HEK293 (cell line): ENCODE data around the gene KDM3B.

Experiments used
- ZNF266 ChIP-seq: fragments of 450-650 bp; formaldehyde crosslinking; IDR thresholded peaks from 2 replicates; pipeline ENCODE4 v1.5.1; 2016; ENCODE audit warnings: missing biosample characterization, missing genetic modification characterization, low read depth
- ZNF292 ChIP-seq: fragments of 450-650 bp; formaldehyde crosslinking; IDR thresholded peaks from 2 replicates; pipeline ENCODE4 v1.5.1; 2016; ENCODE audit warnings: low read depth, missing biosample characterization, missing genetic modification characterization, borderline replicate concordance
- ZNF335 ChIP-seq: fragments of 450-650 bp; formaldehyde crosslinking; conservative IDR thresholded peaks from 2 replicates; pipeline ENCODE4 v1.5.1; 2016; ENCODE audit warnings: missing biosample characterization, missing genetic modification characterization
- ZNF560 ChIP-seq: fragments of 450-650 bp; formaldehyde crosslinking; IDR thresholded peaks from 2 replicates; pipeline ENCODE4 v1.5.1; 2017; ENCODE audit warnings: missing biosample characterization, missing genetic modification characterization, borderline replicate concordance
- ZNF571 ChIP-seq: fragments of 450-650 bp; formaldehyde crosslinking; IDR thresholded peaks from 2 replicates; pipeline ENCODE4 v1.5.0; 2017; ENCODE audit warnings: missing biosample characterization, missing genetic modification characterization
- TF ChIP-seq, protein P1 (sequence below): fragments of 450-650 bp; formaldehyde crosslinking; IDR thresholded peaks from 2 replicates; pipeline ENCODE4 v1.5.1; 2016; ENCODE audit warnings: missing biosample characterization, missing genetic modification characterization
- TF ChIP-seq, protein P2 (sequence below): fragments of 450-650 bp; formaldehyde crosslinking; IDR thresholded peaks from 2 replicates; pipeline ENCODE4; 2016; ENCODE audit warnings: missing biosample characterization, missing genetic modification characterization

DNA sequence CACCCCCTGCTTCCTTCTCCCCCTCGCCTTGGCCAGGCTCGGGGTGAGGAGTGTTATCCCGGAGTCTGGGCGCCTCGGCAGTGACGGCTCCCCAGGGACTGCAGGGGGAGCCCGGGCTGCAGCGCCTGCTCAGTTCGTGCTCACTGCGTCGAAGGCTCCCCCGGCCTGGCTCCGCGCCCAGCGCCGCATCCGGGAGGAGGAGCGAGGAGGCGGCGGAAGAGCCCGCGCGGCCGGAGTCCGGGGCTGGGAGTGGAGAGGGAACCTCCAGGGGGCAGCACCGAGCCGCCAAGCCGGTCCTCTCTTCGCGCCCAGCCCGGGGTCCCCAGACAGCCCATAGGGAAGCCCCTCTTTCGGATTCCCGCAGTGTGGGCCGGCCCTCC, 111.5 kb downstream of the KDM3B start:
- TF ChIP-seq ZNF335 (no peak), ZNF292 (tag by site-specific recombination) (no peak), ZNF266 (tag by site-specific recombination) (no peak), ZNF571 (tag by site-specific recombination) (no peak), ZNF560 (tag by site-specific recombination) (no peak)
- TF ChIP-seq, protein P1, sequence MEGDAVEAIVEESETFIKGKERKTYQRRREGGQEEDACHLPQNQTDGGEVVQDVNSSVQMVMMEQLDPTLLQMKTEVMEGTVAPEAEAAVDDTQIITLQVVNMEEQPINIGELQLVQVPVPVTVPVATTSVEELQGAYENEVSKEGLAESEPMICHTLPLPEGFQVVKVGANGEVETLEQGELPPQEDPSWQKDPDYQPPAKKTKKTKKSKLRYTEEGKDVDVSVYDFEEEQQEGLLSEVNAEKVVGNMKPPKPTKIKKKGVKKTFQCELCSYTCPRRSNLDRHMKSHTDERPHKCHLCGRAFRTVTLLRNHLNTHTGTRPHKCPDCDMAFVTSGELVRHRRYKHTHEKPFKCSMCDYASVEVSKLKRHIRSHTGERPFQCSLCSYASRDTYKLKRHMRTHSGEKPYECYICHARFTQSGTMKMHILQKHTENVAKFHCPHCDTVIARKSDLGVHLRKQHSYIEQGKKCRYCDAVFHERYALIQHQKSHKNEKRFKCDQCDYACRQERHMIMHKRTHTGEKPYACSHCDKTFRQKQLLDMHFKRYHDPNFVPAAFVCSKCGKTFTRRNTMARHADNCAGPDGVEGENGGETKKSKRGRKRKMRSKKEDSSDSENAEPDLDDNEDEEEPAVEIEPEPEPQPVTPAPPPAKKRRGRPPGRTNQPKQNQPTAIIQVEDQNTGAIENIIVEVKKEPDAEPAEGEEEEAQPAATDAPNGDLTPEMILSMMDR (tag by site-specific recombination) = peak; percentile 97
- TF ChIP-seq, protein P2, sequence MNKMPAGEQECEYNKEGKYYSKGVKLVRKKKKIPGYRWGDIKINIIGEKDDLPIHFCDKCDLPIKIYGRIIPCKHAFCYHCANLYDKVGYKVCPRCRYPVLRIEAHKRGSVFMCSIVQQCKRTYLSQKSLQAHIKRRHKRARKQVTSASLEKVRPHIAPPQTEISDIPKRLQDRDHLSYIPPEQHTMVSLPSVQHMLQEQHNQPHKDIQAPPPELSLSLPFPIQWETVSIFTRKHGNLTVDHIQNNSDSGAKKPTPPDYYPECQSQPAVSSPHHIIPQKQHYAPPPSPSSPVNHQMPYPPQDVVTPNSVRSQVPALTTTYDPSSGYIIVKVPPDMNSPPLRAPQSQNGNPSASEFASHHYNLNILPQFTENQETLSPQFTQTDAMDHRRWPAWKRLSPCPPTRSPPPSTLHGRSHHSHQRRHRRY = no peak
